ENCODE results near the gene CCDC88C. TPM values are rescaled to one million over a fixed set of nuclear protein-coding genes. Genes with fewer than 3 reads are reported as not detected.
A peak's percentile ranks its signal among the peaks of the same experiment; 100 is the strongest.

Gene CCDC88C
- polyA plus RNA-seq, 1 donor (not counting 4 experiments of a cell fraction or from before 2014, with no cell fraction given), result 2.4 TPM

- no peak overlapping the region for H3K9ac ChIP-seq (ENCODE audit: control insufficient read depth, extremely low read depth, insufficient read depth, low read length)
- peak; percentile 50 for DNase-seq (ENCODE audit: low read depth, low spot score)
- no peaks in the 10 kb centered on the region for H3K9me3 ChIP-seq (ENCODE audit: control insufficient read depth, low read depth, low read length)
- peak; percentile 99 for FAIRE-seq
- H3K9me1 ChIP-seq (ENCODE audit: control insufficient read depth, extremely low read depth, insufficient read depth, low read length), result no peaks in the 10 kb centered on the region
- no peak overlapping the region for H2AFZ ChIP-seq (ENCODE audit: control insufficient read depth, low read length)
- H4K20me1 ChIP-seq (ENCODE audit: control insufficient read depth, extremely low read depth, insufficient read depth, low read length), result no peaks in the 10 kb centered on the region
- H3K27me3 ChIP-seq (ENCODE audit: control insufficient read depth, extremely low read depth, insufficient read depth, low read length), result no peaks in the 10 kb centered on the region
- no peaks in the 10 kb centered on the region for H3K79me2 ChIP-seq (ENCODE audit: control insufficient read depth, insufficient read depth, low read length)
- H3K36me3 ChIP-seq (ENCODE audit: control insufficient read depth in 2 of 2, extremely low read depth in 1 of 2, insufficient read depth in 2 of 2, low read length in 2 of 2), result no peaks in the 10 kb centered on the region
- no peak overlapping the region for H3K4me3 ChIP-seq (ENCODE audit: control insufficient read depth in 2 of 3, extremely low read depth in 1 of 3, insufficient read depth in 2 of 3, low read depth in 1 of 3, low read length in 3 of 3)
- dilution Hi-C loops (cut with MboI; ENCODE audit: extremely low pct_ligation_motif_present, low sequenced_read_pairs), result loop anchor here (25.0 kb wide), 2 partner anchors 119 to 369 kb away; no protein-coding TSS in a partner anchor
- H3K4me1 ChIP-seq (ENCODE audit: control insufficient read depth, extremely low read depth, insufficient read depth, low read length), result peaks cover 45% of the 10 kb centered on the region
- peak overlapping the region; percentile 39 for H3K4me2 ChIP-seq (ENCODE audit: control insufficient read depth, extremely low read depth, insufficient read depth, low read depth, low read length)
- TF ChIP-seq CTCF (optimal IDR thresholded peaks at IDR 0.05 in 1 of 3, IDR thresholded peaks at IDR 0.05 in 1 of 3, conservative IDR thresholded peaks at IDR 0.05 in 1 of 3; ENCODE audit: extremely low read depth in 1 of 3, insufficient read depth in 2 of 3, low read length in 3 of 3) (no peak), EZH2 (IDR thresholded peaks at IDR 0.05; ENCODE audit: low read length) (no peak)
- no peak overlapping the region for H3K27ac ChIP-seq (ENCODE audit: control insufficient read depth, insufficient read depth, low read length)
Observed at GRCh38 chr14:91281346-91281745, 136.3 kb downstream of the CCDC88C start.

GRCh38 chr14:91280129-91280528 lies 137.5 kb downstream of the CCDC88C start:
- no peak for FAIRE-seq
- DNase-seq (ENCODE audit: low read depth, low spot score), result no peak

More at GRCh38 chr14:91280129-91280528, 137.5 kb downstream of the CCDC88C start:
- TF ChIP-seq EZH2 (IDR thresholded peaks at IDR 0.05; ENCODE audit: low read length) (no peak), CTCF (optimal IDR thresholded peaks at IDR 0.05 in 1 of 3, IDR thresholded peaks at IDR 0.05 in 1 of 3, conservative IDR thresholded peaks at IDR 0.05 in 1 of 3; ENCODE audit: extremely low read depth in 1 of 3, insufficient read depth in 2 of 3, low read length in 3 of 3) (no peak)
- Histone ChIP-seq H3K36me3 (ENCODE audit: control insufficient read depth in 2 of 2, extremely low read depth in 1 of 2, insufficient read depth in 2 of 2, low read length in 2 of 2) (no peaks in the 10 kb centered on the region), H3K4me1 (ENCODE audit: control insufficient read depth, extremely low read depth, insufficient read depth, low read length) (peaks cover 43% of the 10 kb centered on the region), H3K4me2 (ENCODE audit: control insufficient read depth, extremely low read depth, insufficient read depth, low read depth, low read length) (no peak overlapping the region), H3K79me2 (ENCODE audit: control insufficient read depth, insufficient read depth, low read length) (no peaks in the 10 kb centered on the region), H3K9me3 (ENCODE audit: control insufficient read depth, low read depth, low read length) (no peaks in the 10 kb centered on the region), H3K27me3 (ENCODE audit: control insufficient read depth, extremely low read depth, insufficient read depth, low read length) (no peaks in the 10 kb centered on the region), H3K9ac (ENCODE audit: control insufficient read depth, extremely low read depth, insufficient read depth, low read length) (no peak overlapping the region), H3K9me1 (ENCODE audit: control insufficient read depth, extremely low read depth, insufficient read depth, low read length) (no peaks in the 10 kb centered on the region), H3K4me3 (ENCODE audit: control insufficient read depth in 2 of 3, extremely low read depth in 1 of 3, insufficient read depth in 2 of 3, low read depth in 1 of 3, low read length in 3 of 3) (no peak overlapping the region), H4K20me1 (ENCODE audit: control insufficient read depth, extremely low read depth, insufficient read depth, low read length) (no peaks in the 10 kb centered on the region), H3K27ac (ENCODE audit: control insufficient read depth, insufficient read depth, low read length) (no peak overlapping the region), H2AFZ (ENCODE audit: control insufficient read depth, low read length) (no peak overlapping the region)
- dilution Hi-C loops (cut with MboI; ENCODE audit: extremely low pct_ligation_motif_present, low sequenced_read_pairs), result loop anchor here (25.0 kb wide), 2 partner anchors 118 to 368 kb away; no protein-coding TSS in a partner anchor

All from keratinocyte (primary cell).